Body of pancreas (tissue), 4 donors: ENCODE data around the gene UBN2. TPM values are rescaled to one million over a fixed set of nuclear protein-coding genes. Genes with fewer than 3 reads are reported as not detected.
"Not testable (repeated sequence)": the region's sequence is repeated elsewhere in the genome, so short reads cannot be mapped to it uniquely, and the experiment has no call there.

Experiments used
- ATAC-seq: fragments of 150-250 bp; one replicate; pipeline ENCODE4 v1.9.1; 2016
- DNase-seq, 4 donors: peaks; one replicate each; pipeline ENCODE4 v3.0.0-alpha.2; 2019
- H3K27ac ChIP-seq, 4 donors: fragments of 200-600 bp; sonication (generic); 1 replicate in 3 of 4; 2 replicates in 1 of 4; pipeline versions ENCODE4 v1.5.1 to v1.6.1; 2016 to 2019; ENCODE audit warnings: mild to moderate bottlenecking in 1 of 4, mixed read lengths in 1 of 4, moderate library complexity in 1 of 4
- H3K27me3 ChIP-seq, 2 donors: fragments of 200-600 bp; sonication (generic); one replicate each; pipeline ENCODE4 v1.6.0; 2016; ENCODE audit warnings: mild to moderate bottlenecking in 1 of 2
- H3K36me3 ChIP-seq, 2 donors: fragments of 200-600 bp; sonication (generic); replicated peaks in 1 of 2; 2 replicates each; pipeline ENCODE4 v1.5.1; 2016; ENCODE audit warnings: low read depth in 2 of 2; ENCODE audit not compliant: insufficient read depth in 1 of 2
- H3K4me1 ChIP-seq: fragments of 200-600 bp; sonication (generic); one replicate; pipeline ENCODE4 v1.6.0; 2016
- H3K4me3 ChIP-seq, 2 donors: fragments of 200-600 bp; sonication (generic); 1 replicate in 1 of 2; 2 replicates in 1 of 2; pipeline ENCODE4 v1.5.1; 2016 to 2019
- H3K9me3 ChIP-seq, 3 donors: fragments of 200-600 bp; sonication (generic); 1 replicate in 2 of 3; 2 replicates in 1 of 3; pipeline ENCODE4 v1.5.1; 2016
- POLR2A ChIP-seq, 3 donors: fragments of 450-650 bp; IDR thresholded peaks; one replicate each; pipeline ENCODE4 v1.6.1; 2016; ENCODE audit warnings: antibody characterized with exemption in 3 of 3, mild to moderate bottlenecking in 2 of 3
- WGBS, 2 donors: methylation state at CpG; one replicate each; pipeline ENCODE4 v1.1.5; 2017; 5-methylcytosine and 5-hydroxymethylcytosine counted together
- intact Hi-C: fragments of 100-400 bp; cut with DNase I; formaldehyde crosslinking; loops from one replicate; pipeline ENCODE4 v1.15.1; 2023
- total RNA-seq, 2 donors: library from RNA; depleted of rRNA; stranded (reverse); fragments of >200 nt; gene quantifications; one replicate each; pipeline ENCODE4 v1.1.0, GENCODE V29; 2016
- TF ChIP-seq, protein P1 (sequence below), 7 experiments: fragments of 450-650 bp in 4 of 7; fragments of 200-600 bp in 3 of 7; sonication (generic) in 3 of 7; IDR thresholded peaks; one replicate each; pipeline ENCODE4 v1.5.1; 2016 to 2019; ENCODE audit warnings: antibody characterized with exemption in 7 of 7

UBN2 gene
- total RNA-seq, 2 donors from 2014 or later: 14.0 to 15.5 TPM

DNA sequence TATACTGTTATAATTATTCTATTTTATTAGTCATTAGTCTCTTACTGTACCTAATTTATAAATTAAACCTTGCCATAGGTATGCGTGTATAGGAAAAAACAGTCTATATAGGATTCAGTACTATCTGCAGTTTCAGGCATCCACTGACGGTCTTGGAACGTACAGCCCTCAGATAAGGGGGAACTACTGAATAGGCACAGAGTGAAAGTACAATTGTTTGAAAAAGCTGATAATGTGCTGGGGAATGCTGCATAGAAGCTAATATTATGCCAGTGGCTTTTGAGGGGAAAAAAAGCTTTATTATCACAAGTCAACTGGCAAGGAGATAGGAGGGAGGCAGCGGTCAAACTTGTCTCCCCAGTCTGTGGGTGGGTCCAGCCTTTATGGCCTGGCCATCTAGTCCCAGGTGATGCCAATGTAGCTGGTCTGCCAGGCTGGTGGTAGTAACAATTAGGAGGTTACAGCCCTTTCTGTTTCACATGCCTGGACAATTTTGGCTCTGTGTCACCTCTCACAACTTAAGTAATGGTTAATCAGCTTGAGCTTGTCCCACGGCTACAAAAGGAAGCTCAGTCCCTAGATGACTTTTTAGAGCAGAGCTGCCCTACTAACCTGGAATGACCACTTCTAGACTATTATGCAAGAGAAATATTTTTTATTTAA is 101.8 kb downstream of the UBN2 start:
- DNase-seq (peak; percentile 21 to 44 (median 31)), ATAC-seq (peak; percentile 74)
- TF ChIP-seq, protein P1, sequence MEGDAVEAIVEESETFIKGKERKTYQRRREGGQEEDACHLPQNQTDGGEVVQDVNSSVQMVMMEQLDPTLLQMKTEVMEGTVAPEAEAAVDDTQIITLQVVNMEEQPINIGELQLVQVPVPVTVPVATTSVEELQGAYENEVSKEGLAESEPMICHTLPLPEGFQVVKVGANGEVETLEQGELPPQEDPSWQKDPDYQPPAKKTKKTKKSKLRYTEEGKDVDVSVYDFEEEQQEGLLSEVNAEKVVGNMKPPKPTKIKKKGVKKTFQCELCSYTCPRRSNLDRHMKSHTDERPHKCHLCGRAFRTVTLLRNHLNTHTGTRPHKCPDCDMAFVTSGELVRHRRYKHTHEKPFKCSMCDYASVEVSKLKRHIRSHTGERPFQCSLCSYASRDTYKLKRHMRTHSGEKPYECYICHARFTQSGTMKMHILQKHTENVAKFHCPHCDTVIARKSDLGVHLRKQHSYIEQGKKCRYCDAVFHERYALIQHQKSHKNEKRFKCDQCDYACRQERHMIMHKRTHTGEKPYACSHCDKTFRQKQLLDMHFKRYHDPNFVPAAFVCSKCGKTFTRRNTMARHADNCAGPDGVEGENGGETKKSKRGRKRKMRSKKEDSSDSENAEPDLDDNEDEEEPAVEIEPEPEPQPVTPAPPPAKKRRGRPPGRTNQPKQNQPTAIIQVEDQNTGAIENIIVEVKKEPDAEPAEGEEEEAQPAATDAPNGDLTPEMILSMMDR (IDR thresholded peaks at IDR 0.05): no peak
- no peak for TF ChIP-seq POLR2A (IDR thresholded peaks at IDR 0.05)
- peak overlapping the region; percentile 38 to 65 (median 56) for H3K27ac ChIP-seq
- no peak overlapping the region for H3K4me3 ChIP-seq
- WGBS, 2 donors: 13 to 21% methylated on average over 5 of the region's 5 CpGs
- H3K9me3 ChIP-seq: no peaks in the 10 kb centered on the region
- H3K36me3 ChIP-seq: no peaks in the 10 kb centered on the region
- no peaks in the 10 kb centered on the region for H3K27me3 ChIP-seq
- intact Hi-C loops: no loop called here
- H3K4me1 ChIP-seq: peaks cover 10% of the 10 kb centered on the region

GRCh38 chr7:139333443-139333842 is 102.4 kb downstream of the UBN2 start:
- intact Hi-C loops, H3K9me3 ChIP-seq, ATAC-seq, H3K36me3 ChIP-seq, DNase-seq, H3K27me3 ChIP-seq, H3K4me3 ChIP-seq: not testable (repeated sequence)
- peaks cover 10% of the 10 kb centered on the region for H3K4me1 ChIP-seq
- WGBS, 2 donors: 87 to 90% methylated on average over 13 of the region's 13 CpGs
- H3K27ac ChIP-seq: peak overlapping the region in 2 of 4 donors; percentile 38 to 63

GRCh38 chr7:139334399-139335150 is 103.5 kb downstream of the UBN2 start:
- intact Hi-C loops: no loop called here
- WGBS, 2 donors: 87 to 92% methylated on average over 4 of the region's 4 CpGs

DNA sequence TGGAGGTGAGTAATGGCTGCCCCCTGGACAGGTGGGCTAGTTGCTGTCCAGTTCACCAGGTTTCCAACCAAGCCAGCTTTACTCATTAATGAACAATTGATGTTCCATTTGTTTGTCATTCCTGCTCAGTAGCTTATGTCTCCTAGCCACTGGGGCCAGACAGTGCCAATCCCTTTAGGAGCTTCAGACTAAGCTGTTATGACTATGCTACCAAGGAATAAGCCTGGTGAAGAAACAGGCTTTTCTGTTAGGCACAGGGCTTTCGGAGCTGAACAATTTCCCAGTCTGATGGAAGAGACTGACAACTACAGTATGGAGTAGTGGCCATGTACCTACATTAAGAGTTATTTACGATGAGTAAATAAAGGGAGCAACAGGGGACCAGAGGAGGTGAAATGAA is 108.0 kb downstream of the UBN2 start:
- H3K4me1 ChIP-seq: peaks cover 22% of the 10 kb centered on the region
- no peak overlapping the region for H3K27ac ChIP-seq
- intact Hi-C loops: no loop called here
- no peaks in the 10 kb centered on the region for H3K27me3 ChIP-seq
- H3K4me3 ChIP-seq: no peak overlapping the region
- TF ChIP-seq POLR2A (IDR thresholded peaks at IDR 0.05): no peak
- TF ChIP-seq, protein P1 (IDR thresholded peaks at IDR 0.05): no peak
- DNase-seq (no peak), ATAC-seq (no peak)
- 89 to 97% methylated on average over 2 of the region's 2 CpGs for whole genome bisulfite sequencing, 2 donors
- no peaks in the 10 kb centered on the region for H3K9me3 ChIP-seq
- H3K36me3 ChIP-seq: no peaks in the 10 kb centered on the region

More at GRCh38 chr7:139334399-139335150, 103.5 kb downstream of the UBN2 start:
- peaks cover 10% of the 10 kb centered on the region for H3K4me1 ChIP-seq
- no peaks in the 10 kb centered on the region for H3K9me3 ChIP-seq
- H3K36me3 ChIP-seq: no peaks in the 10 kb centered on the region
- ATAC-seq (no peak), DNase-seq (no peak)
- H3K4me3 ChIP-seq: no peak overlapping the region
- TF ChIP-seq, protein P1 (IDR thresholded peaks at IDR 0.05): no peak
- TF ChIP-seq POLR2A (IDR thresholded peaks at IDR 0.05): no peak
- no peak overlapping the region for H3K27ac ChIP-seq
- no peaks in the 10 kb centered on the region for H3K27me3 ChIP-seq

- H3K4me1 ChIP-seq: peaks cover 22% of the 10 kb centered on the region
- no peak for ATAC-seq
- peak overlapping the region; percentile 100 for H3K27ac ChIP-seq
- WGBS, 2 donors: 81 to 90% methylated on average over 13 of the region's 13 CpGs
- no peak for DNase-seq
- no peaks in the 10 kb centered on the region for H3K27me3 ChIP-seq
- intact Hi-C loops: no loop called here
- no peaks in the 10 kb centered on the region for H3K9me3 ChIP-seq
- H3K36me3 ChIP-seq: no peaks in the 10 kb centered on the region
- peak overlapping the region in 1 of 2 donors; percentile 0 for H3K4me3 ChIP-seq
- TF ChIP-seq, protein P1 (IDR thresholded peaks at IDR 0.05): no peak
- TF ChIP-seq POLR2A (IDR thresholded peaks at IDR 0.05): no peak
Observed at GRCh38 chr7:139339698-139340036, 108.6 kb downstream of the UBN2 start.
